ENCODE data around the gene FALEC. TPM values are rescaled to one million over a fixed set of nuclear protein-coding genes. Genes with fewer than 3 reads are reported as not detected.

FALEC gene
- total RNA-seq, 6 experiments from 2014 or later: 0.43 to 0.59 TPM; not detected in 4

GRCh38 chr1:150511551-150511950 is 4.0 kb upstream of the FALEC start:
- Mint-ChIP-seq H3K36me3 (ENCODE audit: low read depth) (peaks cover 34% of the 10 kb centered on the region), H3K4me1 (ENCODE audit: low read depth) (peaks cover 51% of the 10 kb centered on the region), H3K27me3 (ENCODE audit: insufficient read depth) (no peaks in the 10 kb centered on the region), H3K4me3 (no peak overlapping the region), H3K27ac (no peak overlapping the region), H3K9me3 (no peaks in the 10 kb centered on the region)
- DNase-seq: no peak
- TF ChIP-seq, protein P1, sequence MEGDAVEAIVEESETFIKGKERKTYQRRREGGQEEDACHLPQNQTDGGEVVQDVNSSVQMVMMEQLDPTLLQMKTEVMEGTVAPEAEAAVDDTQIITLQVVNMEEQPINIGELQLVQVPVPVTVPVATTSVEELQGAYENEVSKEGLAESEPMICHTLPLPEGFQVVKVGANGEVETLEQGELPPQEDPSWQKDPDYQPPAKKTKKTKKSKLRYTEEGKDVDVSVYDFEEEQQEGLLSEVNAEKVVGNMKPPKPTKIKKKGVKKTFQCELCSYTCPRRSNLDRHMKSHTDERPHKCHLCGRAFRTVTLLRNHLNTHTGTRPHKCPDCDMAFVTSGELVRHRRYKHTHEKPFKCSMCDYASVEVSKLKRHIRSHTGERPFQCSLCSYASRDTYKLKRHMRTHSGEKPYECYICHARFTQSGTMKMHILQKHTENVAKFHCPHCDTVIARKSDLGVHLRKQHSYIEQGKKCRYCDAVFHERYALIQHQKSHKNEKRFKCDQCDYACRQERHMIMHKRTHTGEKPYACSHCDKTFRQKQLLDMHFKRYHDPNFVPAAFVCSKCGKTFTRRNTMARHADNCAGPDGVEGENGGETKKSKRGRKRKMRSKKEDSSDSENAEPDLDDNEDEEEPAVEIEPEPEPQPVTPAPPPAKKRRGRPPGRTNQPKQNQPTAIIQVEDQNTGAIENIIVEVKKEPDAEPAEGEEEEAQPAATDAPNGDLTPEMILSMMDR (IDR thresholded peaks at IDR 0.05): no peak

DNA sequence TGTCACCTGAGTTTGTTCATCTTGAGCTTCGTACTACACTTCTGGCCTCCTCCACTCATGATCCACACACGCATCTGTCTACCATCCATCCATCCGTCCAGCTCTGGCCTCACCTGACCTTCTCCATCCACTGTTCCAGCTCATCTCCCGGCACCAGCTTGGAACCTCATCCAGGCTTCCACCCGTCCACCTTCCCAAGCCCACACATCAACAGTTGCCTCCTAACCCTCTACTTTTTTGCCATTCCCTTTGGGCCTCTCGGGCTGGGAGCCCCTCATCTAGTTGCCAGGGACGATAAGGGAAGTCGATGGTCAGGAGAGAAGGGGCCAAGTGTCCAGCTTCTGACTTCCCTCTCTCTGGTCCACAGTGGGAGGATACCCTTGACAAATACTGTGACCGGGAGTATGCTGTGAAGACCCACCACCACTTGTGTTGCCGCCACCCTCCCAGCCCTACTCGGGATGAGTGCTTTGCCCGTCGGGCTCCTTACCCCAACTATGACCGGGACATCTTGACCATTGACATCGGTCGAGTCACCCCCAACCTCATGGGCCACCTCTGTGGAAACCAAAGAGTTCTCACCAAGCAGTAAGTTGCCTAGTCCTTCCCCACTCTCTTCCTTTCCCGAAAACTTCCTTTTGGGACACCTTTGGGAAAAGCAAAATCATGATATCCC is 3.4 kb upstream of the FALEC start:
- H3K27me3 Mint-ChIP-seq (ENCODE audit: insufficient read depth): no peaks in the 10 kb centered on the region
- DNase-seq: no peak
- TF ChIP-seq, protein P1 (IDR thresholded peaks at IDR 0.05): no peak
- H3K4me1 Mint-ChIP-seq (ENCODE audit: low read depth): peaks cover 56% of the 10 kb centered on the region
- H3K4me3 Mint-ChIP-seq: no peak overlapping the region
- H3K27ac Mint-ChIP-seq: no peak overlapping the region
- no peaks in the 10 kb centered on the region for H3K9me3 Mint-ChIP-seq
- peaks cover 30% of the 10 kb centered on the region for H3K36me3 Mint-ChIP-seq (ENCODE audit: low read depth)

GRCh38 chr1:150512846-150513245 is 2.7 kb upstream of the FALEC start:
- TF ChIP-seq, protein P1 (IDR thresholded peaks at IDR 0.05): no peak
- Mint-ChIP-seq H3K27ac (no peak overlapping the region), H3K9me3 (no peaks in the 10 kb centered on the region), H3K4me3 (no peak overlapping the region), H3K36me3 (ENCODE audit: low read depth) (peaks cover 27% of the 10 kb centered on the region), H3K4me1 (ENCODE audit: low read depth) (peaks cover 51% of the 10 kb centered on the region), H3K27me3 (ENCODE audit: insufficient read depth) (no peaks in the 10 kb centered on the region)
- DNase-seq: no peak

DNA sequence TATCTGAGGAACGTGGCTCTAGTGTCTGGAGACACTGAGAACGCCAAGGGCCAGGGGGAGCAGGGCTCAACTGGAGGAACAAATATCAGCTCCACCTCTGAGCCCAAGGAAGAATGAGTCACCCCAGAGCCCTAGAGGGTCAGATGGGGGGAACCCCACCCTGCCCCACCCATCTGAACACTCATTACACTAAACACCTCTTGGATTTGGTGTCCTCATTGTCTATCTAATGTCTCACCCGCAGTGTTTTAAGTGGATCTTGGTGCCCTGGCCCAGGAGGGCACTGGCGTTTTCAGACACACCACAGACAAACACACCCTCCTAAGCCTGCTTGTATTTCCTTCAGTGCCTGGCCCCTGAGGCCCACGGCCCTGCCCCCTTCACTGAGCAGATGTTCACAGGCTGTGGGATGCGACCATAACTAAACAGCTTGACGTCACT is 2.2 kb upstream of the FALEC start:
- no peak overlapping the region for H3K4me3 Mint-ChIP-seq

GRCh38 chr1:150514260-150514659 is 1.3 kb upstream of the FALEC start:
- Mint-ChIP-seq H3K4me1 (ENCODE audit: low read depth) (peaks cover 39% of the 10 kb centered on the region), H3K36me3 (ENCODE audit: low read depth) (peaks cover 27% of the 10 kb centered on the region), H3K27me3 (ENCODE audit: insufficient read depth) (no peaks in the 10 kb centered on the region), H3K9me3 (no peaks in the 10 kb centered on the region), H3K4me3 (peak overlapping the region; percentile 89; the same call in 1 of the 2 replicates), H3K27ac (peak overlapping the region; percentile 67; the same call in 1 of the 2 replicates)
- no peak for DNase-seq
- TF ChIP-seq, protein P1 (IDR thresholded peaks at IDR 0.05): no peak

More for the DNA sequence above, 2.2 kb upstream of the FALEC start:
- no peak for DNase-seq
- Mint-ChIP-seq H3K36me3 (ENCODE audit: low read depth) (peaks cover 27% of the 10 kb centered on the region), H3K4me1 (ENCODE audit: low read depth) (peaks cover 45% of the 10 kb centered on the region), H3K27ac (peak overlapping the region; percentile 57; the same call in 1 of the 2 replicates), H3K27me3 (ENCODE audit: insufficient read depth) (no peaks in the 10 kb centered on the region), H3K9me3 (no peaks in the 10 kb centered on the region)
- TF ChIP-seq, protein P1 (IDR thresholded peaks at IDR 0.05): no peak

Data from HFFc6 (cell line).